HG03469 (cell line): ENCODE results near the gene BSN.

Source experiments
- ATAC-seq: cut with Tn5 transposase; IDR thresholded peaks from one replicate; pipeline ENCODE4 v1.9.1; 2021; ENCODE audit warnings: mild to moderate bottlenecking, moderate library complexity, moderate number of reproducible peaks; ENCODE audit not compliant: unreplicated experiment

The BSN gene

DNA sequence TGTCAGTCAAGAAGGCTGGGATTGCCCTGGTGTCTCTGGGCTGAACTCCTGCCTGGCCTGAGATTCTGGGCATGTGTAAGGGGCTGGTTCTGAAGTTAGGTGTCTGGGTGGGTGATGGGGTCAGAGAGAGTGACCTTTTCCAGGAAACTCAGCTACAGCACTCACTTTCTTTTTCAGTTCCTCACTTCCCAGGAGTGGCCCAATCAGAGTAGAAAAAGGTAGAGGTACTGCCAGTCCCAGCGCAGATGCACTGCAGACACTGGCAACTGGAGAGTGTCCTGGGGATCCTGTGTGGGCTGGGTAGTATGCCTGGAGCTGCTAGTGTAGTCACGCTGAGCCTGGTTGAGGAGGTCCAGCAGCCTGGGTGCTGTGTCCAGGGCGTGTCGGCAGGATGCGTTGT is 73.4 kb downstream of the BSN start:
- no peak for ATAC-seq

DNA sequence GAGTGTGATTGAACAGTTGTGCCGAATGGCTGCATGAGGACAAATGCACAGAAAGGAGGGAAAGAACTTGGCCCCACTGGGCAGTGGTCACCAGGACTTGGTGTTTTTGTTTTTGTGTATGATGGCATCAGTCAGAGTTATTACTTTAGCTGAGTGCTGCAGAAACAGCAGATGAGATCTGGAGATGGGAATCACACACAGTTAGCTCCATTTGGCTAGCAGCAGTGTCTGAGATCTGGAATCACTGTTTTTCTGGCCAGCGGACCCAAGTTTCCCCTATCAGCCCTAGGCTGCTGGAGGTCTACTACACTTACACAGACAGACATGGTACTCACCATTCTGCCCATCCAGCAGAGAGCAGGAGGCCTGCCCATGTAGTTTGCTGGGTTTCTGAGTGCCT is 74.0 kb downstream of the BSN start:
- ATAC-seq, result no peak

- ATAC-seq, result no peak
These were observed 75.2 kb downstream of the BSN start for GRCh38 chr3:49629451-49629850.

GRCh38 chr3:49629866-49630265 is 75.6 kb downstream of the BSN start:
- no peak for ATAC-seq

GRCh38 chr3:49630784-49631183 is 76.5 kb downstream of the BSN start:
- no peak for ATAC-seq

DNA sequence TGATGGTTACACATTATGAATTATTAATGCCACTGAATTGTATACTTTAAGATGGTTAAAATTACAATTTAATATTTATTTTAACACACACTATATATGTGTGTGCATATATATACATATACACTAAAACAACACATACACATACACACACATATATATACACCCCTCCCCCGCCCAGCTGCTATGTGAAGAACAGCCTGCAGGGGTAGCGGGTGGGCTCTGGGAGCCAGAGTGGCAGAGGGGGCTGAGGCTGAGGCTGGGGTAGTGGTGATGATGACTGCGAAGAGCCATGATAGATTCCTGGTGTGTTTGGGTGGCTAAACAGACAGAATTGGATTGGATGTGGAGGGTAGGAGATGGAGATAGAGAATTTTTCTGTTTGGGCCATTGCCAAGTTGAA is 80.5 kb downstream of the BSN start:
- no peak for ATAC-seq

- no peak for ATAC-seq
These were observed 82.8 kb downstream of the BSN start for GRCh38 chr3:49636883-49637609.

- no peak for ATAC-seq
These were observed 84.2 kb downstream of the BSN start for GRCh38 chr3:49638445-49638844.

- no peak for ATAC-seq
These were observed 85.3 kb downstream of the BSN start for GRCh38 chr3:49639551-49639950.

DNA sequence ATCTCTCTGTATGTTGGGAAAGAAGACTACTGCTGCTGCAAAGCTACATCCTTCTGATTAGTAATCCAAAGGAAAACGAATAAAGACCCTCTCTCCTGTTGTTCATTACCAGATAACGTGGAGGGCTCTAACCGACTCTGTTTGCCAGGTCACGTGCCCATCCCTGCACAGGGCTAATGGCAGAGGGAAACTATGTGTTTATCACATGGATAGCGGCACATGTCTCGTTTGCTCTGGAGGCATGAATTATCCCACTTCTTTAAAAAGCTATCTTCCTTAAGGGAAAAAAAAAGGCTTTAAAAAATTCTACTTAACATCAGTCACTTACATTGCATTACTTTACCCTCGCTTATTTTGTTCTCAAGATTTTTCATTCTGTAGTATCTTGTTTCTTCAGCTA is 87.0 kb downstream of the BSN start:
- ATAC-seq, result no peak

GRCh38 chr3:49641921-49642707 is 87.8 kb downstream of the BSN start:
- no peak for ATAC-seq

DNA sequence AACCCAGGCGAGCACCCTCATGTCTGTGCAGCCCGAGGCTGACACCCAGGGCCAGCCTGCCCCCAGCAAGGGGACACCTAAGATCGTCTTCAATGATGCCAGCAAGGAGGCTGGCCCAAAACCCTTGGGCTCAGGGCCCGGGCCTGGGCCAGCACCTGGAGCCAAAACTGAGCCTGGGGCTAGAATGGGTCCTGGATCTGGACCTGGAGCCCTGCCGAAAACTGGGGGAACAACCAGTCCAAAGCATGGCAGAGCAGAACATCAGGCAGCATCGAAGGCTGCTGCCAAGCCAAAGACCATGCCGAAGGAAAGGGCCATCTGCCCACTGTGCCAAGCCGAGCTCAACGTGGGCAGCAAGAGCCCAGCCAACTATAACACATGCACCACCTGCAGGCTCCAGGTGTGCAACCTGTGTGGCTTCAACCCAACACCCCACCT is 88.5 kb downstream of the BSN start:
- no peak for ATAC-seq

GRCh38 chr3:49644684-49645083 is 90.4 kb downstream of the BSN start:
- no peak for ATAC-seq

DNA sequence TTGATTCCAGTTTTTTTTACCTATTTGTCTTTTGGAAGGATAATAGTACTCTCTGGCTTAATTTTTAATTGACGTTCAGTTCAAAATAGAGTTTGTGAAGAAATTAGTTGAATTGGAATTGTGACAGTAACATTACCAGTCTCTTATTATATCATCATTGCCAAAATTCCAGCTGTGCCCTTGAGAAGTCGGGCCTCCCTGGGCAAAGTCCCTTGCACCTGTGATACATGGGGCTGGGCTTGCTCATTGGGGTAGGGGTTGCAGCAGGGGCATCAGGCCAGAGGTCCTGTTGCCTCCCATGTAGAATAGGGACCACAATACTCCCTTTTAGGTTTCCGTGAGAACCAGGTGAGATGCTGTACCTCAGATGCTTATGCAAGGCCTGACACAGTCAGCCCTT is 92.0 kb downstream of the BSN start:
- no peak for ATAC-seq

GRCh38 chr3:49647741-49648140 is 93.5 kb downstream of the BSN start:
- no peak for ATAC-seq

- no peak for ATAC-seq
These were observed 94.2 kb downstream of the BSN start for GRCh38 chr3:49648354-49649019.

- ATAC-seq, result no peak
These were observed 95.3 kb downstream of the BSN start for GRCh38 chr3:49649576-49649975.

DNA sequence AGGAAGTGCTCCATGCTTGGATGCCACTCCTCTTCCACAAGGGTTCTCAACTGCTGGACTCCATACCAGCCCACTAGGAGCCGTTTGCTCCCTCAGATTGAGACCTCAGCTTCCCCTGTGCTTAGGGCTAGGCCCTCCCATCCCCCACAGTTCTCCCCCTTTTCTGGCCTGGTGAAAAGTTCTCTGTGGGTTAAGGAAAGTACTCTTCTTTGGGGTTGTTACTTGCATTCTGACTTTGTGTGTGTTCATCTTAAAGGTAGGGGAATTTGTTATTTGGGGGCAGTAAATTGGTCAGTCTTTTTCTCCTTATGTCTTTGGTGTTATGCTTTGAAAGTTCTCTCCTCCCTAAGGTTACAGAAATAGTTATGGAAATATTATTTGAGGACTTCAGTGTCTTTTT is 95.9 kb downstream of the BSN start:
- ATAC-seq, result no peak

DNA sequence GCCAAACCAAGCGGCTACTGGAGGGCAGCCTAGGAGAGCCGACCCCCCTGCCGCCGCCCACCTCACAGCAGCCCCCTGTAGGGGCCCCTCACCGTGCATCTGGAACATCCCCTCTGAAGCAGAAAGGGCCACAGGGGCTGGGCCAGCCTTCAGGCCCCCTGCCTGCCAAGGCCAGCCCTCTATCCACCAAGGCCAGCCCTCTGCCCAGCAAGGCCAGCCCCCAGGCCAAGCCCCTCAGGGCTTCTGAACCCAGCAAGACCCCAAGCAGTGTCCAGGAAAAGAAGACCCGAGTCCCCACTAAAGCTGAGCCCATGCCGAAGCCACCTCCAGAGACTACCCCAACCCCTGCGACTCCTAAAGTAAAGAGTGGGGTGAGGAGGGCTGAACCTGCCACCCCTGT is 96.4 kb downstream of the BSN start:
- ATAC-seq, result no peak

DNA sequence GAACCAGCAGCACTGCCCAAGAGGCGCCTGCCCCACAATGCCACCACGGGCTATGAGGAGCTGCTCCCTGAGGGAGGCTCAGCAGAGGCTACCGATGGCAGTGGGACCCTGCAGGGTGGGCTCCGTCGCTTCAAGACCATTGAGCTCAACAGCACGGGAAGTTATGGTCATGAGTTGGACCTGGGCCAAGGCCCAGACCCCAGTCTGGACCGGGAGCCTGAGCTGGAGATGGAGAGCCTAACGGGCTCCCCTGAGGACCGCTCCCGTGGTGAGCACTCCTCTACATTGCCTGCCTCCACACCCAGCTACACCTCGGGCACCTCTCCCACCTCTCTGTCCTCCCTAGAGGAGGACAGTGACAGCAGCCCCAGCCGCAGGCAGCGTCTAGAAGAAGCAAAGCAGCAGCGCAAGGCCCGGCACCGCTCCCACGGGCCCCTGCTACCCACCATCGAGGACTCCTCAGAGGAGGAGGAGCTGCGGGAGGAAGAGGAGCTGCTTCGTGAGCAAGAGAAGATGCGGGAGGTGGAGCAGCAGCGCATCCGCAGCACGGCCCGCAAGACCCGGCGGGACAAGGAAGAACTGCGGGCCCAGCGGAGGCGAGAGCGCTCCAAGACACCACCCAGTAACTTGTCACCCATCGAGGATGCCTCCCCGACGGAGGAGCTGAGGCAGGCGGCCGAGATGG is 98.1 kb downstream of the BSN start:
- no peak for ATAC-seq

DNA sequence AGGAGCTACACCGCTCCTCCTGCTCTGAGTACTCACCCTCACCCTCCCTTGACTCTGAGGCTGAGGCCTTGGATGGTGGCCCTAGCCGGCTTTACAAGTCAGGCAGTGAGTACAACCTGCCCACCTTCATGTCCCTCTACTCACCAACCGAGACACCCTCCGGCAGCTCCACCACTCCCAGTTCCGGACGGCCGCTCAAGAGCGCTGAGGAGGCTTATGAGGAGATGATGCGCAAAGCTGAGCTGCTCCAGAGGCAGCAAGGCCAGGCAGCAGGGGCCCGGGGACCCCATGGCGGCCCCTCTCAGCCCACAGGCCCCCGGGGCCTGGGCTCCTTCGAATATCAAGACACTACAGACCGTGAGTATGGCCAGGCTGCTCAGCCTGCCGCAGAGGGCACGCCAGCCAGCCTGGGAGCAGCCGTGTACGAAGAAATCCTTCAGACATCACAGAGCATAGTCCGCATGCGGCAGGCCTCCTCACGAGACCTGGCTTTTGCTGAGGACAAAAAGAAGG is 98.7 kb downstream of the BSN start:
- ATAC-seq, result no peak
